ENCODE measurements around the gene PDIA5. TPM values are rescaled to one million over a fixed set of nuclear protein-coding genes. Genes with fewer than 3 reads are reported as not detected.

The PDIA5 gene
- polyA plus RNA-seq, 3 donors, result 9.1 to 22.9 (median 11.5) TPM

DNA sequence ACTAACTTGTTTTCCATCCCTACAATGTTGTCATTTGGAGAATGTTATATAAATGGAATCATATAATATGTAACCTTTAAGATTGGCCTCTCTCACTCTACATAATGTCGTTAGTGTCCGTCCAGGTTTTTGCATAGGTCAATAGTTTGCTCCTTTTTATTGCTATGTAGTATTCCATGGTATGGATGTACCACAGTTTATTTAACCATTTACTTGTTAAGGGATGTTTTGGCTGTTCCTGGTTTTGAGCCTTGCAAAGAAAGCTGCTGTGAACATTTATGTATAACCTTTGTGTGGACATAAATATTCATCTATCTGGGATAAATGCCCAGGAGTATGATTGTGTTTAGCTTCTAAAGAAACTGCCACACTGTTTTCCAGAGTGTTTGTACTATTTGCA is 100.9 kb downstream of the PDIA5 start:
- H3K27ac ChIP-seq (ENCODE audit: low read depth, low read length), result no peak overlapping the region
- WGBS, 3 donors, result 98 to 99% (median 98%) methylated on average over 2 of the region's 2 CpGs

DNA sequence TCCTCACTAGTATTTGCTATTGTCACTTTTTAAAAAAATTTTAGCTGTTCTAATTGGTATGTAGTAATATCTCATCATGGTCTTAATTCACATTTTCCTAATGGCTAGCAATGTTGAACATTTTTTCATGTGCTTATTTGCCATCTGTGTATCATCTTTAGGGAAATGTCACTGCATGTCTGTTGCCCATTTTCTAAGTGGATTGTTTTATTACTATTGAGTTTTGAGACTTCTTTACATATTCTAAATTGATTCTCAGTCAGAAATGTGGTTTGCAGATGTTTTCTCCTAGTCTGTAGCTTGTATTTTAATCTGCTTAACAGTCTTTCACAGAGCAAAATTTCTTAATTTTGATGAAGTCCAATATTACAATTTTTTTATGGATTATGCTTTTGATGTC is 101.3 kb downstream of the PDIA5 start:
- no peak overlapping the region for H3K27ac ChIP-seq (ENCODE audit: low read depth, low read length)

DNA sequence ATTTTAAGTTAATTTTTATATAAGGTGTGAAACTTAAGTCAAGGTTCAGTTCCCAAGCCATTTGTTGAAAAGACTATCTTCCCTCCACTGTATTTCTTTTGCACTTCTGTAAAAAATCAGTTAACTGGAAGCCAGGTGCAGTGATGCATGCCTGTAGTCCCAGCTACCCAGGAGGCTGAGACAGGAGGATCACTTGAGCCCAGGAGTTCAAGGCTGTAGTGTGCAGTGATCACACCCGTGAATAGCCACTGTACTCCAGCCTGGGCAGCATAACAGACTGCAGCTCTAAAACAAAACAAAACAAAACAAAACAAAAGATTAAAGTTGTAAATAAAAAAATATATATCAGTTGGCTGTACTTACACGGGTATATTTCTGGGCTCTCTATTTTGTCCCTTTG is 101.8 kb downstream of the PDIA5 start:
- 82 to 88% (median 86%) methylated on average over 2 of the region's 2 CpGs for WGBS, 3 donors
- H3K27ac ChIP-seq (ENCODE audit: low read depth, low read length), result no peak overlapping the region

DNA sequence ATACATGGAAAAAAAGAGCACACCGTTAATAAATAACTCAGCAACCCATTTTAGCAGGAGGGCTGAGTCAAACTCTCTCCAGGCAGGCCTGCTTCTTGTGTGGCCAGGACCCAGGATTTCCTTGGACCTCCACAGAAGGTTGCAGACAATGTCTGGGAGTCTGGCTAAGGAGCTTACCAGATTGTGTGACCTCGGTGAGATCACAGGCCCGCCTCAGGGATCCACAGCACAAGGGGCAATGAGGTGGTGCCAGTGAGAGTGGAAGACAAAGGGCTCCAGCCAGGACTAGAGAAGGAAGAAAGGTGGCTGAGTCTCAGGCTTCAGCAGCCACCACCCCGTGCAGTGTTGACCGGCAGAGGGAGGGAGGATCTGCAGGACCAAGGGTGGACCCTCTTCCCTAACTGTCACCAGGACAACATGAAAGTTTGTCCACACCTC is 102.7 kb downstream of the PDIA5 start:
- WGBS, 3 donors, result 85 to 90% (median 85%) methylated on average over 5 of the region's 5 CpGs
- no peak overlapping the region for H3K27ac ChIP-seq (ENCODE audit: low read depth, low read length)

DNA sequence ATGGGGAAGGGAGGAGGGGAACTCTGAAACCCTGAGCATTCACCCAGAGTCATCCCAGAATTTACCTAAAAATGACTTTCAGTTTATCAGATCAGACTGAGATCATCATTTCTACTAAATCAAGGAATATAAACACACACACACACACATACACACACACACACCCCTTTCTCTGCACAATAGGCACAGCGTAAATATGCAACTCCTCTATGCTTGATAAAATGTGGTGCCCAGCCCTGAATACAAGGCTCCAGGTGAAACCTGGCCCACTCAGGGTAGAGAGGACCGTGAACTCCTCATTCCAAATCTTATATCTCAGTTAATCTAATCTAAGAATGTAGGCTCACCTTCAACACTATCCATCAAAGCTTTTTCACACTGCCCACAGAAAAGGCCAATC is 103.1 kb downstream of the PDIA5 start:
- H3K27ac ChIP-seq (ENCODE audit: low read depth, low read length), result no peak overlapping the region

DNA sequence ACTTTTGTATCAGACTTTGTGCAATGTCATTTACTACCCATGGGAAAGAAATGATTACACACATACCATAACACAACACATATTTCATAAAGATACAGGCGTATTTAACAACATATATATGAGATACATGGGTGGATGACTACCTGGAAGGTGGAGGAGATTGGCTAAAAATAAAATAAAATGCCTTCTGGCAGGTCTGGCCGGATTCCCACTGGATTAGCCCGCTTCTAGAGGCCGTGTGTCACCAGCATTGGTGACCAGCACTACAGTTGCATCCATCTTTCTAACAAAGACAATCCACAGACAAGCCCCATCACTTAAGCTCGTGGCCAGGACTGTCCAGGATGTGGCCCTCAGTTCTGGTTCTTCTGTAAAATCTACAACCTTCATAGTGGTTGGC is 114.0 kb downstream of the PDIA5 start:
- no peak overlapping the region for H3K27ac ChIP-seq (ENCODE audit: low read depth, low read length)
- 94 to 96% (median 95%) methylated on average over 5 of the region's 5 CpGs for WGBS, 3 donors

More for the DNA sequence above, 103.1 kb downstream of the PDIA5 start:
- 46 to 64% (median 48%) methylated on average over 2 of the region's 2 CpGs for WGBS, 3 donors

DNA sequence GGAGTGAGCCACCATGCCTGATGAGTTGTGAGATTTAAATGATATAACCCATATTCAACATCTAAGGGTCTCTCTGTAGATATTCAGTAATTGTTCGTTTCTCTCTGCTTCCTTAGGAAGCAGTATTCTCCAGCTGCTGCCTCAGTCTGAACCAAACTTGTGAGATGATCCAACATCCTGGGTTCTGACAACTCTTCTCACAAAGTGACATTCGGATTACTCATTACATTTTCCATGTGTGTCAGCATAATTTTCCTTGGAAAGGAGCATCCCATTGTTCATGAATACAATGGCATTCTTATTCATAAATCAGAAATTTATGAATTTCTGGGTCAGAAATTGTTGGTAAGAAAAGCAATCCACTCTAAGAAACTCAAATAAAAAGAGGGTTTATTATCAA is 119.9 kb downstream of the PDIA5 start:
- 75 to 78% (median 75%) methylated on average over 2 of the region's 2 CpGs for WGBS, 3 donors
- no peak overlapping the region for H3K27ac ChIP-seq (ENCODE audit: low read depth, low read length)

DNA sequence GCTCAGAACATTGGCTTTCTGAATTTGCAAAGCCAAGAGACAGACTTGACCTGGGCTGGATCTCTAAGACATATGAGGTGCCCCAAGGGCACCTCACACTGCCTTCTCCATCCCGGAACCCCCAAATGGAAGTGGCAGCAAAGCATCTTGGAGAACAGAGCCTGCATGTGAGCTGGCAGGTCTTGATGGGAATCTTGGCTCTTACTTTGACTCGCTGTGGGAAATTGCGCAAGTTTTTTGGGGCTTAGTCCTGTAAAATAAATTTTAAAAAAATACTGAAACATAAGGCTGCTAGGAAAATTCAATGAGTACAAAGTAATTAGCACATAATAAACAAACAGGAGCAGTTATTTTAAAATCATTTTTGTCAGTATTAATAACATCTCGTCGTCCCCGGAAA is 121.2 kb downstream of the PDIA5 start:
- no peak overlapping the region for H3K27ac ChIP-seq (ENCODE audit: low read depth, low read length)
- 77 to 83% (median 80%) methylated on average over 6 of the region's 6 CpGs for whole genome bisulfite sequencing, 3 donors

DNA sequence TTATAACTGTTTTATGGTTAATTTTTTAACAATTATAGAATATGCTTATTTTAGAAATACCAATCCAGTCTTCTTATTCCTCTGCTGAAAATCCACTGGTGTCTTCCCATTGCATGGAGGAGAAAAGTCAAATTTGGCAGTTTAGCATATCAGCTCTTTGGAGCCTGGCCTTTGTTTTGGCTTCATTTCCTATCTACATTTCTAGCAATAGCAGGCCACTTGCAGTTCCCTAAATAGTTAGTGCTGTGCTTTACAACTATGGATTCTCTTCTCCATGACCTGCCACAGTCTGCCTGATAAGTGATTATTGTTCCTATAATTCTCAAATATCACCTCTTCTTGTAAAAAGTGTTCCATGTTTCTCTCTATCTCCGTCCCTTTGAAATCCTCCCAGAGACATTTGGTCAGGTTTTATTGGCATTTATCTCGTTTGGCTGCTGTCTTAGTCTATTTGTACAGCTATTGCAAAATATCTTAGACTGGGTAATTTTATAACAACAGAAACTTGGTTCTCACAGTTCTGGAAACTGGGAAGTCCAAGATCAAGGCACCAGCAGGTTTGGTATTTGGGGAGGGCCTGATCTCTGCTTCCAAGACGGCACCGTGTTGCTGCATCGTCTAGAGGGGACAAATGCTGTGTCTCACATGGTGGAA is 126.8 kb downstream of the PDIA5 start:
- WGBS, 3 donors, result 73 to 82% (median 74%) methylated on average over 5 of the region's 5 CpGs
- H3K27ac ChIP-seq (ENCODE audit: low read depth, low read length), result no peak overlapping the region

DNA sequence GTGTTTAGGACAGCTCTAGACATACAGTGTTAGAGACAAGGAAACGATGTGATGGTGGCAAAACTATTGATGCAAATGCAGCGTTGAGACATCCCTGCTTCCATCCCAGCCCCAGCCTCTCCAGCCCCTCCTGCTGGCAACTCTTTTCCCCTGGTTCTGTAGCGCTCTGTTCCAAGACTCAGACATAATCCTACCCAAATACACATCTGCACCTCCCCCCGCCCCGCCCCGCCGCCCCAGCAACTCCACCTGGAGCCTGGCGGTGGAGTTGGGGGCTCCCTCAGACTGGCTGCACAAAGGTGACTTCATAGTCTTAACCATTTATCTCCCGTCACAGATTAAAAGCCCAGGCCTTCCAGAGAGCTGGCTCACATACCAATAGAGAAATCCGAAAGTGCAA is 127.7 kb downstream of the PDIA5 start:
- H3K27ac ChIP-seq (ENCODE audit: low read depth, low read length), result no peak overlapping the region
- WGBS, 3 donors, result 29 to 56% (median 47%) methylated on average over 10 of the region's 10 CpGs

DNA sequence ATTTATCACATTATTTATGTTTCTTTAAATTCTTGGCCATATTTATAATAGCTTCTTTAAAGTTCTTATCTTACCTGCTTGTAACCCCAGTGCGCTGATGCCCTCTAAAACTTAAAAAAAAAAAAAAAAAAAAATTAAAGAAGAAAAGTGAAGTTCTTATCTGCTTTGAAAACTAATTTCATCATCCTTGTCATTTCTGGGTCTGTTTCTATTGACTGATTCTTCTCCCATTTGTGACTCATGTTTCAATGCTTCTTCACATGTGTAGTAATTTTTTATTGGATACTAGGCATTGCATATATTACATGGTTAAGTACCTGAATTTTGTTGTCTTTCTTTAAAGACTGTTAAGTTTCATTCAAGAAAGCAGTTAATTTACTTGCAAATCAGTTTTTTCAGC is 131.5 kb downstream of the PDIA5 start:
- H3K27ac ChIP-seq (ENCODE audit: low read depth, low read length), result no peak overlapping the region
- WGBS, 3 donors, result 94 to 97% (median 96%) methylated on average over 1 of the region's 1 CpG

DNA sequence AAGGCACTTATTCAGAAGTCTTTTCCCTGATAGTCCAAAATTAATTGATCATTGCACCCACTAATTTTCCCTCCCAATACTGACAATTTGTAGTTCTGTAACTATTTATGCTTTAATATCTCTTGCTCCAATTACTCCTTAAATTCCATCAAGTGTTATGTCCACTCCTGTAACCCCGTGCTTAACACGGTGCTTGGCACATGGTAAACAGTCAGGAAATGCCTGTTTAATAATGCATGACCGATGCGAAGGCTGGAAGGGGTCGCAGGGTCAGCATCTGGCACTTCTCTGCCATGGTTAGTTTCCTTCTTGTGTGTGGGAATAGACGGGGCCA is 134.4 kb downstream of the PDIA5 start:
- H3K27ac ChIP-seq (ENCODE audit: low read depth, low read length), result no peak overlapping the region
- WGBS, 3 donors, result 3 to 4% (median 4%) methylated on average over 6 of the region's 6 CpGs

DNA sequence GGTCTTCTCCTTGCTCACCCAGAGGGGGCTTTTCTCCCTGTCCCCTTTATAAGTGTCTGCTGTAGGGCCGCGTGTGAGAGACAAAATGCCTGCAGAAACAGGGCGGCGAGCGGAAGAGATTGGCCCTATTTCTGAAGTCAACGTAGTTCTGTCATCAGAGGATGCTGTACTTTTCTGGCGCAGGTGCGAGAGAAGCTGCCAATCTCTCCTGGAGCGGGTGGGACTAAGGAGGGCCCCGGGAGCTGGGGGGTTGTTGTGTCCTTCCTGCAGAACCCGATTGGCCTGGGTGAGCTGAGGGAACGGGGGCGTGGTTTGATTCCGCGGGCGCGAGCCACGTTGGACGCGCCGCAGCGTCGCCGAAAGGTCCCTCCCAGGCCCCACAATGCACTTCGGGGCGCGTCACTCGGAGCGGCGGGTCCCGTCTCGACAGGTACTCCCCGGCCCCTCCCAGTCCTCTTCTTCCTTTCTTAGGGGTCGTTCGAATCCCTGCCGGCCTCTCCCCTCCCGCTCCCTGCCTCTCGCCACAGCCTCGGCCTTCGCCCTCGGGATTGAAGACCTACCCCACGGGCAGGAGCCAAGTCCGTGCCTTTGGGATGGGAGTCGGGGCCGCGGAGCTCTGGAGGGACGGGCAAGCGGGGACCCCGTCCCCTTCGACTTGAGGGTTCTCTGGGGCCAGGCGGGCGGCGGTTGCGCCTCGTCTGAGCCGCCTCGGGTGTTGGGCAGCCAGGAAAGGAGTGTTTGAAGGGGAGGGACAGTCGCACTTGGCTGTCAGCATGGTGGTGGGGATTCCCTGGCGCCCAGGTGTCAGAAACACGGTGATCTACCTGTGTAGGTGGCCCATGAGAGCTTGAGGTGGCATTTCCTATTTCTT is 135.0 kb downstream of the PDIA5 start, which contains the start of gene SEC22A:
Gene SEC22A (plus strand): TSS at position 387 of the 871 bp plus-strand sequence. CDS start 7,275 bp downstream, outside the sequence.
- 0 to 1% (median 1%) methylated on average over 58 to 60 of the region's 60 CpGs for WGBS, 3 donors
- H3K27ac ChIP-seq (ENCODE audit: low read depth, low read length), result no peak within 1 kb of the TSS

DNA sequence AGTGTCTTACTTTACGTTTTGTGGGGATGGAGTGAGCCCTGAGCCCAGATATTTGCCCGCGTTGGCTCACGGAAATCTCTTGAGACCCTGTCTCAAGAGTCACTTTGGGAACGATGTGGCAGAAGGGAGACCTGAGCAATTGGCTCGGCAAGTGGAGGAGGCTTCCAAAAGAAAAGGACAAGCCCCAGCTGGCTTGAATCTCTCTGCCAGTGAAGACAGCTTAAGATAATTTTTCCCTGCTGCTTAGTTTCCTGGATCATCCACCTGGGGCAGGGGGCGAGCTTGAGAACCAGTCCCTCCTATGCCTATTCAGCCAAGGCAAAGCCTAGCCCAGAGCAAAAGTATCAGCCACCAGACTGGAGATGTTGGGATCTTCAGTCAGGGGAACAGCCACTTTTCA is 135.6 kb downstream of the PDIA5 start:
- WGBS, 3 donors, result 0 to 1% (median 1%) methylated on average over 7 of the region's 7 CpGs
- no peak overlapping the region for H3K27ac ChIP-seq (ENCODE audit: low read depth, low read length)

Other genes with a start within 250 kb of the PDIA5 start
- 1 to 10 TPM in 2 of 3 donors, under 1 TPM in 1; 0.77 to 1.5 (median 1.4) TPM for gene SEMA5B, start 39.3 kb upstream of the PDIA5 start, polyA plus RNA-seq
- 1 to 10 TPM; 5.5 to 8.7 (median 6.1) TPM for gene SEC22A, start 134.9 kb downstream of the PDIA5 start, polyA plus RNA-seq